Bronchial epithelial cell (primary cell): ENCODE results near the gene SERPINA3. TPM values are rescaled to one million over a fixed set of nuclear protein-coding genes. Genes with fewer than 3 reads are reported as not detected.
A peak's percentile ranks its signal among the peaks of the same experiment; 100 is the strongest.

Source experiments
- DNase-seq: peaks from one replicate; pipeline ENCODE4 v3.0.0-alpha.2; 2010; ENCODE audit warnings: low read depth
- FAIRE-seq: peaks from 2 replicates; lab custom pipeline; 2011; peaks lifted over from hg19 to GRCh38; lab: Jason Lieb, UNC
- H3K27me3 ChIP-seq: 2 replicates; pipeline ENCODE4 v1.5.1; 2011; ENCODE audit warnings: low read length; ENCODE audit not compliant: control insufficient read depth, insufficient read depth
- H3K36me3 ChIP-seq: 2 replicates; pipeline ENCODE4 v1.5.1; 2011; ENCODE audit warnings: low read length; ENCODE audit not compliant: control insufficient read depth, insufficient read depth
- H3K4me3 ChIP-seq: 2 replicates; pipeline ENCODE4 v1.5.1; 2011; ENCODE audit warnings: mild to moderate bottlenecking, low read depth, low read length, control low read depth
- total RNA-seq: library from RNA; depleted of rRNA; stranded (reverse); fragments of >200 nt; gene quantifications from 2 replicates; pipeline ENCODE4 v1.2.1, GENCODE V29; 2014
- TF ChIP-seq, protein P1 (sequence below): IDR thresholded peaks from 2 replicates; pipeline ENCODE4 v1.5.1; 2011; ENCODE audit warnings: mild to moderate bottlenecking, moderate library complexity, low read length, control low read depth, inconsistent platforms; ENCODE audit not compliant: insufficient read depth, severe bottlenecking

Gene SERPINA3
- total RNA-seq, 1 donor from 2014 or later, result 0.79 TPM

GRCh38 chr14:94650444-94650775 is 38.2 kb downstream of the SERPINA3 start:
- TF ChIP-seq, protein P1, sequence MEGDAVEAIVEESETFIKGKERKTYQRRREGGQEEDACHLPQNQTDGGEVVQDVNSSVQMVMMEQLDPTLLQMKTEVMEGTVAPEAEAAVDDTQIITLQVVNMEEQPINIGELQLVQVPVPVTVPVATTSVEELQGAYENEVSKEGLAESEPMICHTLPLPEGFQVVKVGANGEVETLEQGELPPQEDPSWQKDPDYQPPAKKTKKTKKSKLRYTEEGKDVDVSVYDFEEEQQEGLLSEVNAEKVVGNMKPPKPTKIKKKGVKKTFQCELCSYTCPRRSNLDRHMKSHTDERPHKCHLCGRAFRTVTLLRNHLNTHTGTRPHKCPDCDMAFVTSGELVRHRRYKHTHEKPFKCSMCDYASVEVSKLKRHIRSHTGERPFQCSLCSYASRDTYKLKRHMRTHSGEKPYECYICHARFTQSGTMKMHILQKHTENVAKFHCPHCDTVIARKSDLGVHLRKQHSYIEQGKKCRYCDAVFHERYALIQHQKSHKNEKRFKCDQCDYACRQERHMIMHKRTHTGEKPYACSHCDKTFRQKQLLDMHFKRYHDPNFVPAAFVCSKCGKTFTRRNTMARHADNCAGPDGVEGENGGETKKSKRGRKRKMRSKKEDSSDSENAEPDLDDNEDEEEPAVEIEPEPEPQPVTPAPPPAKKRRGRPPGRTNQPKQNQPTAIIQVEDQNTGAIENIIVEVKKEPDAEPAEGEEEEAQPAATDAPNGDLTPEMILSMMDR, result no peak
- Histone ChIP-seq H3K27me3 (no peaks in the 10 kb centered on the region), H3K36me3 (no peaks in the 10 kb centered on the region), H3K4me3 (no peak overlapping the region)
- FAIRE-seq (no peak), DNase-seq (no peak)

- Histone ChIP-seq H3K4me3 (no peak overlapping the region), H3K36me3 (no peaks in the 10 kb centered on the region), H3K27me3 (no peaks in the 10 kb centered on the region)
- FAIRE-seq (peak; percentile 99), DNase-seq (no peak)
- TF ChIP-seq, protein P1, result no peak
These were observed 38.9 kb downstream of the SERPINA3 start for GRCh38 chr14:94650806-94651805.

GRCh38 chr14:94653321-94653720 is 41.1 kb downstream of the SERPINA3 start:
- TF ChIP-seq, protein P1, result no peak
- no peak for FAIRE-seq
- DNase-seq, result no peak
- Histone ChIP-seq H3K27me3 (no peaks in the 10 kb centered on the region), H3K36me3 (no peaks in the 10 kb centered on the region), H3K4me3 (no peak overlapping the region)

DNA sequence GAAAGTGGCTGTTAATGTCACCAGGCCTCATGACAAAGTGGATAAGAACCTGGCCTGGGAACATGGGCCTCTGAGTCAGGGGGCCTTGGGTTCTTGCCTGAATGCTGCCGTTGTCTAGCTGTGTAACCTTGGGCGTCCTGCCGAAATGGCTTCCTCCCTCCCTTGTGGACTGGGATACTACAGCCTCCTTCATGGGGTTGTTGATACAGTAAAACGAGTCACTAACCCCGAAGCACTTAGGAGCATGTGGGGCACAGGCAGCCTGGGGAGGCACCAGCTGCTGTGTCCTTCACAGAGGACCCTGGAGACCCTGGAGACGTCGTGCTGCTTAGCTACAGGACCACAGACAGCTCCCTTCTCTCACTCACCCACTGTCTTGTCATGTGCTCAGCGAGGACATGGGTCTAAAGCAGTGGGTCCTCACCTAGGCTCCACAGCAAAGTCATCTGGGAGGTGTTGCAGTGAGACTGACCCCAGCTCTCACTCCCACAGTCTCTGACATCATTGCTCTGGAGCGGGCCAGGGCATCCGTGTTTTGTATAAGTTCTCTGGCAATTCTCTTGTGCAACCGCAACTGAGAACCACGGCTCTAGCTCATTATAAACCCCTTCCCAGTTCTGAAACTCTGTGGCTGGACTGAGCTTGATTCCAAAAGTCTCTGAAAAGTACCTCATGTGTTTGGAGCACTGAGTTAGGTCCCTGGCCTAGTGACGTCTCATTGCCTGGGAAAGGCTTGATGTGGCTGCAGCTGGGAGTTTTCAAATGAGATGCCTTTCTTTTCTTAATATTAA is 42.1 kb downstream of the SERPINA3 start:
- TF ChIP-seq, protein P1, result no peak
- FAIRE-seq, result no peak

GRCh38 chr14:94655169-94655710 is 43.0 kb downstream of the SERPINA3 start:
- Histone ChIP-seq H3K4me3 (no peak overlapping the region), H3K36me3 (no peaks in the 10 kb centered on the region), H3K27me3 (no peaks in the 10 kb centered on the region)
- no peak for DNase-seq
- TF ChIP-seq, protein P1, result no peak
- FAIRE-seq, result no peak

More for the DNA sequence above, 42.1 kb downstream of the SERPINA3 start:
- no peaks in the 10 kb centered on the region for H3K27me3 ChIP-seq
- H3K4me3 ChIP-seq, result no peak overlapping the region
- no peak for DNase-seq
- H3K36me3 ChIP-seq, result no peaks in the 10 kb centered on the region
